ENCODE measurements around the gene XIRP2.

- TF ChIP-seq CTCF (IDR thresholded peaks at IDR 0.05) (no peak), ZFX (IDR thresholded peaks at IDR 0.05; ENCODE audit: borderline replicate concordance) (no peak)
Measured at GRCh38 chr2:167057446-167057845, 169.2 kb downstream of the XIRP2 start.
